Adrenal gland (tissue), 5 donors: ENCODE data around the gene SASH1.

Experiments used
- POLR2A ChIP-seq, 2 donors: fragments of 450-650 bp; IDR thresholded peaks; one replicate each; pipeline ENCODE4 v1.6.1; 2017; ENCODE audit warnings: antibody characterized with exemption in 2 of 2, mild to moderate bottlenecking in 2 of 2, moderate library complexity in 1 of 2
- TF ChIP-seq, protein P1 (sequence below), 6 experiments: fragments of 450-650 bp in 4 of 6; fragments of 200-600 bp in 2 of 6; sonication (generic) in 1 of 6; IDR thresholded peaks; 1 replicate in 5 of 6; 2 replicates in 1 of 6; pipeline versions ENCODE4 v1.5.1 to v1.8.0; 2016 to 2021; ENCODE audit warnings: antibody characterized with exemption in 6 of 6, mild to moderate bottlenecking in 2 of 6, moderate library complexity in 1 of 6
- donor health status: DM: no; HTN: no; CAD: no.

GRCh38 chr6:148415511-148416260 is 73.0 kb downstream of the SASH1 start:
- TF ChIP-seq, protein P1, sequence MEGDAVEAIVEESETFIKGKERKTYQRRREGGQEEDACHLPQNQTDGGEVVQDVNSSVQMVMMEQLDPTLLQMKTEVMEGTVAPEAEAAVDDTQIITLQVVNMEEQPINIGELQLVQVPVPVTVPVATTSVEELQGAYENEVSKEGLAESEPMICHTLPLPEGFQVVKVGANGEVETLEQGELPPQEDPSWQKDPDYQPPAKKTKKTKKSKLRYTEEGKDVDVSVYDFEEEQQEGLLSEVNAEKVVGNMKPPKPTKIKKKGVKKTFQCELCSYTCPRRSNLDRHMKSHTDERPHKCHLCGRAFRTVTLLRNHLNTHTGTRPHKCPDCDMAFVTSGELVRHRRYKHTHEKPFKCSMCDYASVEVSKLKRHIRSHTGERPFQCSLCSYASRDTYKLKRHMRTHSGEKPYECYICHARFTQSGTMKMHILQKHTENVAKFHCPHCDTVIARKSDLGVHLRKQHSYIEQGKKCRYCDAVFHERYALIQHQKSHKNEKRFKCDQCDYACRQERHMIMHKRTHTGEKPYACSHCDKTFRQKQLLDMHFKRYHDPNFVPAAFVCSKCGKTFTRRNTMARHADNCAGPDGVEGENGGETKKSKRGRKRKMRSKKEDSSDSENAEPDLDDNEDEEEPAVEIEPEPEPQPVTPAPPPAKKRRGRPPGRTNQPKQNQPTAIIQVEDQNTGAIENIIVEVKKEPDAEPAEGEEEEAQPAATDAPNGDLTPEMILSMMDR (IDR thresholded peaks at IDR 0.05): no peak
- TF ChIP-seq POLR2A (IDR thresholded peaks at IDR 0.05): no peak
